Esophagus muscularis mucosa (tissue), 3 donors: ENCODE data around the gene GLI3.

Source experiments
- POLR2A ChIP-seq: fragments of 450-650 bp; IDR thresholded peaks from one replicate; pipeline ENCODE4 v1.6.1; 2017; ENCODE audit warnings: antibody characterized with exemption, moderate library complexity, mild to moderate bottlenecking, low read depth
- POLR2AphosphoS5 ChIP-seq, 2 donors: sonication (generic); formaldehyde crosslinking; IDR thresholded peaks; one replicate each; pipeline ENCODE4 v1.6.1; 2017; ENCODE audit warnings: antibody characterized with exemption in 2 of 2
- TF ChIP-seq, protein P1 (sequence below), 3 experiments: fragments of 200-600 bp in 2 of 3; fragments of 450-650 bp in 1 of 3; sonication (generic) in 2 of 3; IDR thresholded peaks; one replicate each; pipeline ENCODE4 v1.5.1; 2017 to 2019; ENCODE audit warnings: antibody characterized with exemption in 3 of 3, mild to moderate bottlenecking in 2 of 3, moderate library complexity in 1 of 3

DNA sequence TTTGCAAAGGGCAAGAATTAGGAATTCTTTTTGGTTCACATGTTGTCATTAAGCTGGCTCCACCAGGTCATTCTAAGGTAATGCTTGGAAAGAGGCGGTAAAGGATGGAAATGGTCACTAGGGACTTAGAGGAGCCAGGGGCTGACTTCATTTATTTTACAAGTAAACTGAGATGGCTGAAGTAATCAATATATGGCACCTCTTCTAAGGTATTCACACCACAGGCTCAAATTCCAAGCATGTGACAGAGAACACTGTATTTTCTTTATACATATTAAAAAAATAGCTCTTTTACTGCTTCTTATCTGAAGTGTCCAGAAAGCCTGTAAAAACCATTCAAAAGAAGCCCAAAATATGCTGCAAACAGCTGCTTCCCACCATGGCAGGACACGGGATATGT, 239.0 kb downstream of the GLI3 start:
- TF ChIP-seq, protein P1, sequence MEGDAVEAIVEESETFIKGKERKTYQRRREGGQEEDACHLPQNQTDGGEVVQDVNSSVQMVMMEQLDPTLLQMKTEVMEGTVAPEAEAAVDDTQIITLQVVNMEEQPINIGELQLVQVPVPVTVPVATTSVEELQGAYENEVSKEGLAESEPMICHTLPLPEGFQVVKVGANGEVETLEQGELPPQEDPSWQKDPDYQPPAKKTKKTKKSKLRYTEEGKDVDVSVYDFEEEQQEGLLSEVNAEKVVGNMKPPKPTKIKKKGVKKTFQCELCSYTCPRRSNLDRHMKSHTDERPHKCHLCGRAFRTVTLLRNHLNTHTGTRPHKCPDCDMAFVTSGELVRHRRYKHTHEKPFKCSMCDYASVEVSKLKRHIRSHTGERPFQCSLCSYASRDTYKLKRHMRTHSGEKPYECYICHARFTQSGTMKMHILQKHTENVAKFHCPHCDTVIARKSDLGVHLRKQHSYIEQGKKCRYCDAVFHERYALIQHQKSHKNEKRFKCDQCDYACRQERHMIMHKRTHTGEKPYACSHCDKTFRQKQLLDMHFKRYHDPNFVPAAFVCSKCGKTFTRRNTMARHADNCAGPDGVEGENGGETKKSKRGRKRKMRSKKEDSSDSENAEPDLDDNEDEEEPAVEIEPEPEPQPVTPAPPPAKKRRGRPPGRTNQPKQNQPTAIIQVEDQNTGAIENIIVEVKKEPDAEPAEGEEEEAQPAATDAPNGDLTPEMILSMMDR (IDR thresholded peaks at IDR 0.05) = no peak
- TF ChIP-seq POLR2A = no peak
- TF ChIP-seq POLR2AphosphoS5 (IDR thresholded peaks at IDR 0.05) = no peak
